Measurements from ENCODE around the gene METTL22.
A peak's percentile ranks its signal among the peaks of the same experiment; 100 is the strongest.

The METTL22 gene

DNA sequence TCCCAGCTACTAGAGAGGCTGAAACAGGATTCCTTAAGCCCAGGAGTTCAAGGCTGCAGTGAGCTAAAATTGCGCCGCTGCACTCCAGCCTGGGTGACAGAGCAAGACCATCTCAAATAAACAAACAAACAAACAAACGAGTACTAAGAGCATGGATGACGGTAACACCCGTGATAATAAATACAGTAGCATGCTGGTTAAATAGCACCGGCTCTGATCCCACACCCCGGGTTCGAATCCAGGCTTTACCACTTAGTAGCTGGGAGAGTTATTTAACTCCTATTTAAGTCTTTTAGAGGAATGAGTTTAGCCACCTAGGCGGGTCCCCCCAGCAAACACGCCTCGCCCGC lies 301 bp upstream of the METTL22 start:
- H3K4me3 ChIP-seq (ENCODE audit: low read depth, low read length), result peak overlapping the region; percentile 100
- in situ Hi-C loops (cut with HindIII; ENCODE audit: low sequenced_read_pairs), result no loop called here
- DNase-seq (ENCODE audit: low read depth), result no peak
- TF ChIP-seq, protein P1, sequence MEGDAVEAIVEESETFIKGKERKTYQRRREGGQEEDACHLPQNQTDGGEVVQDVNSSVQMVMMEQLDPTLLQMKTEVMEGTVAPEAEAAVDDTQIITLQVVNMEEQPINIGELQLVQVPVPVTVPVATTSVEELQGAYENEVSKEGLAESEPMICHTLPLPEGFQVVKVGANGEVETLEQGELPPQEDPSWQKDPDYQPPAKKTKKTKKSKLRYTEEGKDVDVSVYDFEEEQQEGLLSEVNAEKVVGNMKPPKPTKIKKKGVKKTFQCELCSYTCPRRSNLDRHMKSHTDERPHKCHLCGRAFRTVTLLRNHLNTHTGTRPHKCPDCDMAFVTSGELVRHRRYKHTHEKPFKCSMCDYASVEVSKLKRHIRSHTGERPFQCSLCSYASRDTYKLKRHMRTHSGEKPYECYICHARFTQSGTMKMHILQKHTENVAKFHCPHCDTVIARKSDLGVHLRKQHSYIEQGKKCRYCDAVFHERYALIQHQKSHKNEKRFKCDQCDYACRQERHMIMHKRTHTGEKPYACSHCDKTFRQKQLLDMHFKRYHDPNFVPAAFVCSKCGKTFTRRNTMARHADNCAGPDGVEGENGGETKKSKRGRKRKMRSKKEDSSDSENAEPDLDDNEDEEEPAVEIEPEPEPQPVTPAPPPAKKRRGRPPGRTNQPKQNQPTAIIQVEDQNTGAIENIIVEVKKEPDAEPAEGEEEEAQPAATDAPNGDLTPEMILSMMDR (IDR thresholded peaks at IDR 0.05; ENCODE audit: low read depth, low read length, missing control alignments), result no peak

DNA sequence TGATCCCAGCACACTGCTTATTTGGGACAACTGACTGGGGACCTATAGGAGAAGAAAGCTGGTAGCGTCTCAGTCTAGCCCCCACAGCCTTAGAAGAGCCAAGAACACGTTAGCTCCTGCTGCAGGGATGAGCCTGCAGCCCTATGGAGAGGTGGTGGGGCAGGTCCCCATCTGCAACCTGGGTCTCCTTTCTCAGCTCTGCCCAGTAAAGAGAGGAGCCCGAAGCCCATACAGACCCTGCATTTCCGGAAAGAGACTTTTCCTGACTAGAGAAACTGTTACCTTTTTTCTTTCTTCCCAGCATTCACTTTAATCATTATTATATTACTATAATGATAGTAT lies 788 bp downstream of the METTL22 start:
- in situ Hi-C loops (cut with HindIII; ENCODE audit: low sequenced_read_pairs), result no loop called here
- TF ChIP-seq, protein P1 (IDR thresholded peaks at IDR 0.05; ENCODE audit: low read depth, low read length, missing control alignments), result no peak
- peak overlapping the region; percentile 100 for H3K4me3 ChIP-seq (ENCODE audit: low read depth, low read length)
- no peak for DNase-seq (ENCODE audit: low read depth)

DNA sequence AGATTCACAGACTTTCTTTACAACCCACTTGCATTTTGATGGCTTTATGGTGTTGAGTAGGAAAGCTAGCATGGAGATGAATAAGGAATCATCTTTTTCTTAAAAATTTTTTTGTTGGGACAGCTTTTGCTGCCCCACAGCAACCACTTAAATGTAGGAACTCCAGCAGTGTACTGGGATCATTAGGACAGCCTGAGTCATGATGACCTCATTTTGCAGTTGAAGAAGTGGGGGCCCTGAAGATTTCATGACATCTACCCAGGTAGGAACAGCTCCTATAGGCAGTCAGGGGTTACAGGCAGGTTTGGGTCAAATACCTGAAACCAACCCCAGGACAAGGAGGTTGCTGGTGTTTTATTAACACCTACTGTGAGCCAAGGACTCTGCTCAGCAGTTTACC lies 2.1 kb downstream of the METTL22 start:
- TF ChIP-seq, protein P1 (IDR thresholded peaks at IDR 0.05; ENCODE audit: low read depth, low read length, missing control alignments), result no peak
- H3K4me3 ChIP-seq (ENCODE audit: low read depth, low read length), result no peak overlapping the region
- no peak for DNase-seq (ENCODE audit: low read depth)
- in situ Hi-C loops (cut with HindIII; ENCODE audit: low sequenced_read_pairs), result no loop called here

DNA sequence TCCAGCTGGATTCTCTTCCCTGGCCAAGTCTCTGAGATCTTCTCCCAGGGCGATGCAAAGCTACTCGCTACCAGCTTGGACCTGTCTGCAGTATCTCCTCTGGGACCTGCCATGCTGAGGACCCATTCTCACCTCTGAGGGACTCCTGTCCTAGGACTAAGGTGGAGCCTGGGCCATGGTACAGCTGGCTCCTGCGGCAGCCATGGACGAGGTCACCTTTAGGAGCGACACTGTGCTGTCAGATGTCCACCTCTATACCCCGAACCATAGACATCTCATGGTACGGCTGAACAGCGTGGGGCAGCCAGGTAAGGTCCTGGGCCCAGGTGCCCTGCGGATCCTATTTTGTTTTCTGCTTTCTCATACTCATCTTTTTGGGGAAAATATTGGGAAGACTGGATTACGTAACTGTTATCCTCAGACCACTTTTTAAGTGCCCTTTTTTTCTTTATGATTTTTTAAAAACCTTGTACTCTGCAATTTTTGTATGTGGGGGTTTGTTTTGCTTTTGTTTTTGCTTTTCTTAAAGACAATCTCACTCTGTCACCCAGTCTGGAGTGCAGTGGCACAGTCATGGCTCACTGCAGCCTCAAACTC lies 4.1 kb downstream of the METTL22 start:
- no peak overlapping the region for H3K4me3 ChIP-seq (ENCODE audit: low read depth, low read length)
- in situ Hi-C loops (cut with HindIII; ENCODE audit: low sequenced_read_pairs), result no loop called here
- TF ChIP-seq, protein P1 (IDR thresholded peaks at IDR 0.05; ENCODE audit: low read depth, low read length, missing control alignments), result no peak
- no peak for DNase-seq (ENCODE audit: low read depth)

DNA sequence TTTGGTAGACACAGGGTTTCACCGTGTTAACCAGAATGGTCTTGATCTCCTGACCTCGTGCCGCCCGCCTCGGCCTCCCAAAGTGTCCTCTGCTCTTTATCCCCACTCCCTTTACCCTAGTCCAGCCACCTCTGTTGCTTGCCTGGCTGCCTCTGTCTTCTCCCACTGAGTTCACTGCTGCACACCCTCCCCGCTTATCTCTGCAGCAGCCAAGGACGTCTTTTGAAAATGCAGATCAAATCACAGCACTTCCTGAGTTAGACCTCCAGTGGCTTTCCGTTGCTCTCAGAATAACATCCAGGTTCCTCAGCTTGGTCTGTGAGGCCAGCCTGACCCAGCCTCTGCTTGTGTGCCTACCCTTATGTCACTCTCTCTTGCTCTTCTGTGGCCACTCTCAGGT lies 5.4 kb downstream of the METTL22 start:
- H3K4me3 ChIP-seq (ENCODE audit: low read depth, low read length), result no peak overlapping the region
- in situ Hi-C loops (cut with HindIII; ENCODE audit: low sequenced_read_pairs), result no loop called here
- DNase-seq (ENCODE audit: low read depth), result no peak
- TF ChIP-seq, protein P1 (IDR thresholded peaks at IDR 0.05; ENCODE audit: low read depth, low read length, missing control alignments), result no peak

DNA sequence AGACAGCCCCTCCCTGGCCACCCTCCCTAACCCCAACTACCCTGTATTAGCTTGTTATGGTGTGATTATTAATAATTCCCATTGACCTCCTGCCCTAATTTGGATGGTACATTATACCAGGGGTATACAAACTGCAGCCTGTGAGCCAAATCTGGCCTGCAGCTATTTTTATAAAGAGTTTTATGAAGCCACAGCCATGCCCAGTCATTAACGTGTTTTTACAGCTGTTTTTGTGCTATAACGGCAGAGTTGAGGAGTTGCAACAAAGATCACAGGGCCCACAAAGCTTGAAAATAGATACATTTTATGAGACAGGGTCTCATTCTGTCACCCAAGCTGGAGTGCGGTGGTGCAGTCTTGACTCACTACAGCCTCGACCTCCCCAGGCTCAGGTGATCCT lies 6.0 kb downstream of the METTL22 start:
- in situ Hi-C loops (cut with HindIII; ENCODE audit: low sequenced_read_pairs), result no loop called here
- no peak overlapping the region for H3K4me3 ChIP-seq (ENCODE audit: low read depth, low read length)
- no peak for DNase-seq (ENCODE audit: low read depth)
- TF ChIP-seq, protein P1 (IDR thresholded peaks at IDR 0.05; ENCODE audit: low read depth, low read length, missing control alignments), result no peak

Measured in astrocyte of the cerebellum (primary cell).